ENCODE measurements around the gene GJB6. TPM values are rescaled to one million over a fixed set of nuclear protein-coding genes. Genes with fewer than 3 reads are reported as not detected.
A peak's percentile ranks its signal among the peaks of the same experiment; 100 is the strongest.

GJB6 gene
- total and polyA plus RNA-seq, 2 experiments from 2014 or later, result not detected

DNA sequence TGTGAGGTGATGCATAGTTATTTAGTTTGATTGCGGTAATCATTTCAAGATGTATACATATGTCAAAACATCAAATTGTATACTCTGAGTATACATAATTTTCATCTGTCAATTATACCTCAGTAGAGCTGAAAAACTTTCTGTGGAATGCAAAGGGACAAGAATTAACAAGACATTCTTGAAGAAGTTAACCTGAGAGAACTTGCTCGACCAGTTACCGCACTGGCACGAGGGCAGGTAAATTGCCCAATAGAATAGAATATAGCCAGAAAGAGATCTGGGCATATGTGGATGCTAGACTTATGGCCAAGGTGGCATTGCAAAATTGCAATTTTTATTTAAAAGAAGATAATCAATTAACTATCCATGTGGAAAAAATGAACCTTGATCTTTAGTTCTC, 42.3 kb upstream of the GJB6 start (continued):
- TF ChIP-seq, protein P1, sequence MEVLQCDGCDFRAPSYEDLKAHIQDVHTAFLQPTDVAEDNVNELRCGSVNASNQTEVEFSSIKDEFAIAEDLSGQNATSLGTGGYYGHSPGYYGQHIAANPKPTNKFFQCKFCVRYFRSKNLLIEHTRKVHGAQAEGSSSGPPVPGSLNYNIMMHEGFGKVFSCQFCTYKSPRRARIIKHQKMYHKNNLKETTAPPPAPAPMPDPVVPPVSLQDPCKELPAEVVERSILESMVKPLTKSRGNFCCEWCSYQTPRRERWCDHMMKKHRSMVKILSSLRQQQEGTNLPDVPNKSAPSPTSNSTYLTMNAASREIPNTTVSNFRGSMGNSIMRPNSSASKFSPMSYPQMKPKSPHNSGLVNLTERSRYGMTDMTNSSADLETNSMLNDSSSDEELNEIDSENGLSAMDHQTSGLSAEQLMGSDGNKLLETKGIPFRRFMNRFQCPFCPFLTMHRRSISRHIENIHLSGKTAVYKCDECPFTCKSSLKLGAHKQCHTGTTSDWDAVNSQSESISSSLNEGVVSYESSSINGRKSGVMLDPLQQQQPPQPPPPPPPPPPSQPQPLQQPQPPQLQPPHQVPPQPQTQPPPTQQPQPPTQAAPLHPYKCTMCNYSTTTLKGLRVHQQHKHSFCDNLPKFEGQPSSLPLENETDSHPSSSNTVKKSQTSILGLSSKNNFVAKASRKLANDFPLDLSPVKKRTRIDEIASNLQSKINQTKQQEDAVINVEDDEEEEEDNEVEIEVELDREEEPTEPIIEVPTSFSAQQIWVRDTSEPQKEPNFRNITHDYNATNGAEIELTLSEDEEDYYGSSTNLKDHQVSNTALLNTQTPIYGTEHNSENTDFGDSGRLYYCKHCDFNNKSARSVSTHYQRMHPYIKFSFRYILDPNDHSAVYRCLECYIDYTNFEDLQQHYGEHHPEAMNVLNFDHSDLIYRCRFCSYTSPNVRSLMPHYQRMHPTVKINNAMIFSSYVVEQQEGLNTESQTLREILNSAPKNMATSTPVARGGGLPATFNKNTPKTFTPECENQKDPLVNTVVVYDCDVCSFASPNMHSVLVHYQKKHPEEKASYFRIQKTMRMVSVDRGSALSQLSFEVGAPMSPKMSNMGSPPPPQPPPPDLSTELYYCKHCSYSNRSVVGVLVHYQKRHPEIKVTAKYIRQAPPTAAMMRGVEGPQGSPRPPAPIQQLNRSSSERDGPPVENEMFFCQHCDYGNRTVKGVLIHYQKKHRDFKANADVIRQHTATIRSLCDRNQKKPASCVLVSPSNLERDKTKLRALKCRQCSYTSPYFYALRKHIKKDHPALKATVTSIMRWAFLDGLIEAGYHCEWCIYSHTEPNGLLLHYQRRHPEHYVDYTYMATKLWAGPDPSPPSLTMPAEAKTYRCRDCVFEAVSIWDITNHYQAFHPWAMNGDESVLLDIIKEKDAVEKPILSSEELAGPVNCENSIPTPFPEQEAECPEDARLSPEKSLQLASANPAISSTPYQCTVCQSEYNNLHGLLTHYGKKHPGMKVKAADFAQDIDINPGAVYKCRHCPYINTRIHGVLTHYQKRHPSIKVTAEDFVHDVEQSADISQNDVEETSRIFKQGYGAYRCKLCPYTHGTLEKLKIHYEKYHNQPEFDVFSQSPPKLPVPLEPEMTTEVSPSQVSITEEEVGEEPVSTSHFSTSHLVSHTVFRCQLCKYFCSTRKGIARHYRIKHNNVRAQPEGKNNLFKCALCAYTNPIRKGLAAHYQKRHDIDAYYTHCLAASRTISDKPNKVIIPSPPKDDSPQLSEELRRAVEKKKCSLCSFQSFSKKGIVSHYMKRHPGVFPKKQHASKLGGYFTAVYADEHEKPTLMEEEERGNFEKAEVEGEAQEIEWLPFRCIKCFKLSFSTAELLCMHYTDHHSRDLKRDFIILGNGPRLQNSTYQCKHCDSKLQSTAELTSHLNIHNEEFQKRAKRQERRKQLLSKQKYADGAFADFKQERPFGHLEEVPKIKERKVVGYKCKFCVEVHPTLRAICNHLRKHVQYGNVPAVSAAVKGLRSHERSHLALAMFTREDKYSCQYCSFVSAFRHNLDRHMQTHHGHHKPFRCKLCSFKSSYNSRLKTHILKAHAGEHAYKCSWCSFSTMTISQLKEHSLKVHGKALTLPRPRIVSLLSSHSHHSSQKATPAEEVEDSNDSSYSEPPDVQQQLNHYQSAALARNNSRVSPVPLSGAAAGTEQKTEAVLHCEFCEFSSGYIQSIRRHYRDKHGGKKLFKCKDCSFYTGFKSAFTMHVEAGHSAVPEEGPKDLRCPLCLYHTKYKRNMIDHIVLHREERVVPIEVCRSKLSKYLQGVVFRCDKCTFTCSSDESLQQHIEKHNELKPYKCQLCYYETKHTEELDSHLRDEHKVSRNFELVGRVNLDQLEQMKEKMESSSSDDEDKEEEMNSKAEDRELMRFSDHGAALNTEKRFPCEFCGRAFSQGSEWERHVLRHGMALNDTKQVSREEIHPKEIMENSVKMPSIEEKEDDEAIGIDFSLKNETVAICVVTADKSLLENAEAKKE (CRISPR knock-in tag; IDR thresholded peaks at IDR 0.05), result no peak
- TF ChIP-seq CTCF (conservative IDR thresholded peaks at IDR 0.05; ENCODE audit: low read depth in 2 of 2), result no peak

- Mint-ChIP-seq H3K9me3 (peaks cover 2% of the 10 kb centered on the region; the same call in 1 of the 3 replicates), H3K27ac (no peak overlapping the region), H3K4me1 (no peaks in the 10 kb centered on the region), H3K27me3 (ENCODE audit: insufficient read depth, low read depth, poor library complexity) (no peaks in the 10 kb centered on the region), H3K4me3 (no peak overlapping the region), H3K36me3 (ENCODE audit: low read depth) (no peaks in the 10 kb centered on the region)
- no peaks in the 10 kb centered on the region for H3K79me2 ChIP-seq (replicated peaks; ENCODE audit: insufficient read depth)
- DNase-seq (ENCODE audit: low spot score) (no peak), ATAC-seq (peak; percentile 52)
- no peaks in the 10 kb centered on the region for H3F3A ChIP-seq (replicated peaks; ENCODE audit: low read depth)
- no peaks in the 10 kb centered on the region for H3K27me3 ChIP-seq (ENCODE audit: insufficient read depth)
- no peak overlapping the region for H3K4me2 ChIP-seq
- H3K36me3 ChIP-seq (ENCODE audit: insufficient read depth), result no peaks in the 10 kb centered on the region
- H3K27ac ChIP-seq (ENCODE audit: low read depth), result no peak overlapping the region
- H3K4me1 ChIP-seq (ENCODE audit: insufficient read depth), result no peaks in the 10 kb centered on the region
- peak overlapping the region; percentile 63; the same call in 1 of the 2 replicates for H2AFZ ChIP-seq
- no peaks in the 10 kb centered on the region; the same call in 1 of the 2 replicates for H3K9me2 ChIP-seq (ENCODE audit: insufficient read depth)
- no peak overlapping the region for H3K4me3 ChIP-seq
- H4K20me1 ChIP-seq (replicated peaks; ENCODE audit: insufficient read depth), result no peaks in the 10 kb centered on the region; the same call in 1 of the 2 replicates
- TF ChIP-seq, protein P1 (CRISPR knock-in tag; IDR thresholded peaks at IDR 0.05), result no peak
- TF ChIP-seq ZNF331 (CRISPR knock-in tag; IDR thresholded peaks at IDR 0.05; ENCODE audit: low read depth) (no peak), POLR2AphosphoS5 (IDR thresholded peaks at IDR 0.05; ENCODE audit: low read depth) (no peak)
These were observed 40.6 kb upstream of the GJB6 start for GRCh38 chr13:20272588-20273171.
